Body of pancreas (tissue), 4 donors: Measurements from ENCODE around the gene GRM3. TPM values are rescaled to one million over a fixed set of nuclear protein-coding genes. Genes with fewer than 3 reads are reported as not detected.
A peak's percentile ranks its signal among the peaks of the same experiment; 100 is the strongest.

ENCODE experiments used
- ATAC-seq: fragments of 150-250 bp; one replicate; pipeline ENCODE4 v1.9.1; 2016
- DNase-seq, 4 donors: peaks; one replicate each; pipeline ENCODE4 v3.0.0-alpha.2; 2019
- H3K27ac ChIP-seq, 4 donors: fragments of 200-600 bp; sonication (generic); 1 replicate in 3 of 4; 2 replicates in 1 of 4; pipeline versions ENCODE4 v1.5.1 to v1.6.1; 2016 to 2019; ENCODE audit warnings: mild to moderate bottlenecking in 1 of 4, mixed read lengths in 1 of 4, moderate library complexity in 1 of 4
- H3K27me3 ChIP-seq, 2 donors: fragments of 200-600 bp; sonication (generic); one replicate each; pipeline ENCODE4 v1.6.0; 2016; ENCODE audit warnings: mild to moderate bottlenecking in 1 of 2
- H3K36me3 ChIP-seq, 2 donors: fragments of 200-600 bp; sonication (generic); replicated peaks in 1 of 2; 2 replicates each; pipeline ENCODE4 v1.5.1; 2016; ENCODE audit warnings: low read depth in 2 of 2; ENCODE audit not compliant: insufficient read depth in 1 of 2
- H3K4me1 ChIP-seq: fragments of 200-600 bp; sonication (generic); one replicate; pipeline ENCODE4 v1.6.0; 2016
- H3K4me3 ChIP-seq, 2 donors: fragments of 200-600 bp; sonication (generic); 1 replicate in 1 of 2; 2 replicates in 1 of 2; pipeline ENCODE4 v1.5.1; 2016 to 2019
- H3K9me3 ChIP-seq, 3 donors: fragments of 200-600 bp; sonication (generic); 1 replicate in 2 of 3; 2 replicates in 1 of 3; pipeline ENCODE4 v1.5.1; 2016
- CTCF ChIP-seq, 7 experiments: fragments of 450-650 bp in 4 of 7; fragments of 200-600 bp in 3 of 7; sonication (generic) in 3 of 7; IDR thresholded peaks; one replicate each; pipeline ENCODE4 v1.5.1; 2016 to 2019; ENCODE audit warnings: antibody characterized with exemption in 7 of 7
- POLR2A ChIP-seq, 3 donors: fragments of 450-650 bp; IDR thresholded peaks; one replicate each; pipeline ENCODE4 v1.6.1; 2016; ENCODE audit warnings: antibody characterized with exemption in 3 of 3, mild to moderate bottlenecking in 2 of 3
- WGBS, 2 donors: methylation state at CpG; one replicate each; pipeline ENCODE4 v1.1.5; 2017; 5-methylcytosine and 5-hydroxymethylcytosine counted together
- intact Hi-C: fragments of 100-400 bp; cut with DNase I; formaldehyde crosslinking; loops from one replicate; pipeline ENCODE4 v1.15.1; 2023
- total RNA-seq, 2 donors: library from RNA; depleted of rRNA; stranded (reverse); fragments of >200 nt; gene quantifications; one replicate each; pipeline ENCODE4 v1.1.0, GENCODE V29; 2016

GRM3 gene
- total RNA-seq, 2 donors from 2014 or later: not detected

- intact Hi-C loops: no loop called here
- no peaks in the 10 kb centered on the region for H3K4me1 ChIP-seq
- H3K9me3 ChIP-seq: no peaks in the 10 kb centered on the region
- no peaks in the 10 kb centered on the region for H3K36me3 ChIP-seq
- H3K27ac ChIP-seq: no peak overlapping the region
- DNase-seq (peak in 3 of 4 donors; percentile 18 to 38 (median 24)), ATAC-seq (peak; percentile 70)
- H3K27me3 ChIP-seq: no peaks in the 10 kb centered on the region
- no peak overlapping the region for H3K4me3 ChIP-seq
- TF ChIP-seq POLR2A (IDR thresholded peaks at IDR 0.05): no peak
- no peak for TF ChIP-seq CTCF (IDR thresholded peaks at IDR 0.05)
- WGBS, 2 donors: 26 to 28% methylated on average over 3 of the region's 3 CpGs
These were observed 189.7 kb downstream of the GRM3 start for GRCh38 chr7:86833360-86833759.

- intact Hi-C loops: no loop called here
- ATAC-seq: no peak
- no peaks in the 10 kb centered on the region for H3K27me3 ChIP-seq
- TF ChIP-seq POLR2A (IDR thresholded peaks at IDR 0.05) (no peak), CTCF (IDR thresholded peaks at IDR 0.05) (no peak)
- no peak for DNase-seq
- no peak overlapping the region for H3K4me3 ChIP-seq
- no peaks in the 10 kb centered on the region for H3K4me1 ChIP-seq
- no peaks in the 10 kb centered on the region for H3K36me3 ChIP-seq
- no peaks in the 10 kb centered on the region for H3K9me3 ChIP-seq
- H3K27ac ChIP-seq: no peak overlapping the region
- WGBS, 2 donors: 52 to 59% methylated on average over 3 of the region's 3 CpGs
These were observed 193.5 kb downstream of the GRM3 start for GRCh38 chr7:86837235-86837634.

- no peak for ATAC-seq
These were observed 200.9 kb downstream of the GRM3 start for GRCh38 chr7:86844608-86845007.

GRCh38 chr7:86846494-86847190, 202.9 kb downstream of the GRM3 start:
- ATAC-seq: peak; percentile 99
- Histone ChIP-seq H3K27ac (peak overlapping the region; percentile 70 to 84 (median 78)), H3K4me3 (no peak overlapping the region), H3K36me3 (no peaks in the 10 kb centered on the region), H3K27me3 (no peaks in the 10 kb centered on the region), H3K4me1 (peaks cover 24% of the 10 kb centered on the region), H3K9me3 (no peaks in the 10 kb centered on the region)
- intact Hi-C loops: no loop called here
- DNase-seq: peak; percentile 57 to 89 (median 78)
- TF ChIP-seq CTCF (IDR thresholded peaks at IDR 0.05): no peak
- peak in 1 of 3 donors; percentile 19 for TF ChIP-seq POLR2A (IDR thresholded peaks at IDR 0.05)
- WGBS, 2 donors: 8 to 10% methylated on average over 3 of the region's 3 CpGs

More at GRCh38 chr7:86844608-86845007, 200.9 kb downstream of the GRM3 start:
- H3K36me3 ChIP-seq: no peaks in the 10 kb centered on the region
- no peaks in the 10 kb centered on the region for H3K9me3 ChIP-seq
- 96 to 98% methylated on average over 3 of the region's 3 CpGs for WGBS, 2 donors
- H3K4me1 ChIP-seq: peaks cover 24% of the 10 kb centered on the region
- no peak overlapping the region for H3K4me3 ChIP-seq
- no peaks in the 10 kb centered on the region for H3K27me3 ChIP-seq
- H3K27ac ChIP-seq: no peak overlapping the region
- no peak for DNase-seq
- intact Hi-C loops: no loop called here
- no peak for TF ChIP-seq POLR2A (IDR thresholded peaks at IDR 0.05)
- no peak for TF ChIP-seq CTCF (IDR thresholded peaks at IDR 0.05)

GRCh38 chr7:86848226-86848625, 204.5 kb downstream of the GRM3 start:
- Histone ChIP-seq H3K4me3 (no peak overlapping the region), H3K4me1 (peaks cover 24% of the 10 kb centered on the region), H3K9me3 (no peaks in the 10 kb centered on the region), H3K27me3 (no peaks in the 10 kb centered on the region), H3K27ac (no peak overlapping the region), H3K36me3 (no peaks in the 10 kb centered on the region)
- no peak for ATAC-seq
- 84 to 96% methylated on average over 2 of the region's 2 CpGs for WGBS, 2 donors
- no peak for TF ChIP-seq CTCF (IDR thresholded peaks at IDR 0.05)
- no peak for TF ChIP-seq POLR2A (IDR thresholded peaks at IDR 0.05)
- intact Hi-C loops: no loop called here
- no peak for DNase-seq
